H1 (cell line): ENCODE measurements around the gene SKAP2. TPM values are rescaled to one million over a fixed set of nuclear protein-coding genes. Genes with fewer than 3 reads are reported as not detected.

Experiments used
- CTCF ChIA-PET: fragments of 300-600 bp; sonication (Branson Sonifier 250); formaldehyde crosslinking; loops from one replicate; lab custom pipeline; 2021; ENCODE audit not compliant: partially characterized antibody; lab: Charles Lee
- POLR2A ChIA-PET: fragments of 300-600 bp; sonication (Branson Sonifier 250); formaldehyde crosslinking; loops from one replicate; lab custom pipeline; 2021; ENCODE audit warnings: inconsistent platforms; ENCODE audit not compliant: partially characterized antibody; lab: Charles Lee
- DNase-seq, 2 experiments: peaks; one replicate each; pipeline versions ENCODE4 v3.0.0 to v3.0.0-alpha.2; 2010 to 2022; ENCODE audit warnings: low spot score in 2 of 2, low read depth in 1 of 2, mixed read lengths in 1 of 2
- FAIRE-seq: peaks from 2 replicates; lab custom pipeline; 2011; peaks lifted over from hg19 to GRCh38; lab: Jason Lieb, UNC
- H2AFZ ChIP-seq: 2 replicates; pipeline ENCODE4 v1.8.1; 2012; ENCODE audit warnings: low read length, inconsistent platforms
- H2AK5ac ChIP-seq: 2 replicates; pipeline ENCODE4 v1.6.1; 2013; ENCODE audit warnings: low read depth, low read length
- H2BK120ac ChIP-seq: replicated peaks from 2 replicates; pipeline ENCODE3; 2013; ENCODE audit warnings: low read depth, low read length, inconsistent platforms
- H2BK12ac ChIP-seq: 2 replicates; pipeline ENCODE4 v1.6.1; 2013; ENCODE audit warnings: low read depth, low read length
- H2BK15ac ChIP-seq: 2 replicates; pipeline ENCODE4 v1.6.1; 2013; ENCODE audit warnings: low read length
- H2BK20ac ChIP-seq: 2 replicates; pipeline ENCODE4 v1.6.1; 2013; ENCODE audit warnings: low read length
- H2BK5ac ChIP-seq: 2 replicates; pipeline ENCODE4 v1.6.1; 2013; ENCODE audit warnings: low read depth, low read length
- H3K14ac ChIP-seq: 2 replicates; pipeline ENCODE4 v1.6.1; 2013; ENCODE audit warnings: inconsistent platforms; ENCODE audit not compliant: insufficient read length
- H3K18ac ChIP-seq: 2 replicates; pipeline ENCODE4 v1.6.1; 2013; ENCODE audit warnings: low read length; ENCODE audit errors: extremely low read depth
- H3K23ac ChIP-seq: 2 replicates; pipeline ENCODE4 v1.6.1; 2013; ENCODE audit warnings: inconsistent platforms; ENCODE audit not compliant: insufficient read length
- H3K23me2 ChIP-seq: 2 replicates; pipeline ENCODE4 v1.6.1; 2013; ENCODE audit warnings: low read depth, low read length
- H3K27ac ChIP-seq: 2 replicates; pipeline ENCODE4 v1.6.1; 2011; ENCODE audit warnings: low read depth, low read length, inconsistent platforms
- H3K27me3 ChIP-seq, 4 experiments: replicated peaks in 1 of 4; 1 replicate in 1 of 4; 2 replicates in 3 of 4; pipeline versions ENCODE4 v1.6.1 to v1.8.1; 2011 to 2013; ENCODE audit warnings: low read length in 3 of 4, mild to moderate bottlenecking in 3 of 4, inconsistent platforms in 2 of 4, mixed read lengths in 2 of 4, moderate library complexity in 1 of 4; ENCODE audit not compliant: control insufficient read depth in 3 of 4, insufficient read depth in 3 of 4; ENCODE audit errors: extremely low read depth in 1 of 4
- H3K36me3 ChIP-seq, 4 experiments: 2 replicates each; pipeline versions ENCODE4 v1.6.1 to v1.8.1; 2011 to 2013; ENCODE audit warnings: mild to moderate bottlenecking in 4 of 4, low read length in 3 of 4, moderate library complexity in 2 of 4, control low read depth in 1 of 4, inconsistent platforms in 1 of 4; ENCODE audit not compliant: insufficient read depth in 4 of 4, control insufficient read depth in 2 of 4
- H3K4ac ChIP-seq: replicated peaks from 2 replicates; pipeline ENCODE3; 2013; ENCODE audit warnings: low read length, low read depth, mixed read lengths, inconsistent platforms; ENCODE audit not compliant: insufficient read length
- H3K4me1 ChIP-seq, 4 experiments: replicated peaks in 1 of 4; 1 replicate in 1 of 4; 2 replicates in 3 of 4; pipeline versions ENCODE4 v1.6.1 to v1.8.1; 2011 to 2013; ENCODE audit warnings: low read length in 3 of 4, inconsistent platforms in 2 of 4, mixed read lengths in 1 of 4; ENCODE audit not compliant: insufficient read depth in 4 of 4, control insufficient read depth in 3 of 4
- H3K4me2 ChIP-seq, 2 experiments: 2 replicates each; pipeline versions ENCODE4 v1.6.1 to v1.8.1; 2011 to 2013; ENCODE audit warnings: low read depth in 2 of 2, low read length in 2 of 2, control low read depth in 1 of 2, inconsistent platforms in 1 of 2, mild to moderate bottlenecking in 1 of 2; ENCODE audit not compliant: insufficient read depth in 1 of 2
- H3K4me3 ChIP-seq, 4 experiments: fragments of 200-600, 300-600 bp in 1 of 4; sonication (generic), shearing (Covaris generic), sonication (Bioruptor Twin) in 1 of 4; 2 replicates each; pipeline versions ENCODE4 v1.5.1 to v1.8.1; 2011 to 2016; ENCODE audit warnings: low read length in 4 of 4, low read depth in 3 of 4, control low read depth in 2 of 4, inconsistent platforms in 2 of 4, mild to moderate bottlenecking in 2 of 4, mixed read lengths in 1 of 4, moderate library complexity in 1 of 4; ENCODE audit not compliant: insufficient read depth in 2 of 4; ENCODE audit errors: extremely low read depth in 1 of 4
- H3K56ac ChIP-seq: replicated peaks from 2 replicates; pipeline ENCODE3; 2013; ENCODE audit warnings: low read depth, mild to moderate bottlenecking, mixed read lengths, low read length, inconsistent platforms; ENCODE audit not compliant: insufficient read length
- H3K79me1 ChIP-seq: 2 replicates; pipeline ENCODE4 v1.6.1; 2013; ENCODE audit warnings: low read depth, low read length, control low read depth
- H3K79me2 ChIP-seq, 2 experiments: 2 replicates each; pipeline versions ENCODE4 v1.6.1 to v1.8.1; 2012 to 2013; ENCODE audit warnings: low read length in 2 of 2, mild to moderate bottlenecking in 2 of 2, inconsistent platforms in 1 of 2; ENCODE audit not compliant: insufficient read depth in 2 of 2, control insufficient read depth in 1 of 2
- H3K9ac ChIP-seq, 4 experiments: replicated peaks in 1 of 4; 1 replicate in 1 of 4; 2 replicates in 3 of 4; pipeline versions ENCODE4 v1.6.1 to v1.8.1; 2011 to 2013; ENCODE audit warnings: low read depth in 3 of 4, low read length in 3 of 4, control low read depth in 2 of 4, mild to moderate bottlenecking in 2 of 4, moderate library complexity in 2 of 4, inconsistent platforms in 1 of 4; ENCODE audit errors: extremely low read depth in 1 of 4
- H3K9me3 ChIP-seq, 2 experiments: 2 replicates each; pipeline versions ENCODE4 v1.6.1 to v1.8.1; 2012 to 2013; ENCODE audit warnings: mild to moderate bottlenecking in 2 of 2, moderate library complexity in 2 of 2, control low read depth in 1 of 2, inconsistent platforms in 1 of 2, low read depth in 1 of 2, low read length in 1 of 2, mixed read lengths in 1 of 2; ENCODE audit not compliant: insufficient read depth in 2 of 2
- H4K20me1 ChIP-seq, 2 experiments: replicated peaks in 1 of 2; 2 replicates each; pipeline versions ENCODE3 to v1.8.1; 2011 to 2013; ENCODE audit warnings: inconsistent platforms in 2 of 2, low read length in 2 of 2, mild to moderate bottlenecking in 1 of 2; ENCODE audit not compliant: insufficient read depth in 2 of 2, control insufficient read depth in 1 of 2
- H4K5ac ChIP-seq: 2 replicates; pipeline ENCODE4 v1.6.1; 2013; ENCODE audit warnings: low read length, low read depth, mixed read lengths, inconsistent platforms; ENCODE audit not compliant: insufficient read length
- H4K8ac ChIP-seq: 2 replicates; pipeline ENCODE4 v1.8.0; 2013; ENCODE audit warnings: mild to moderate bottlenecking, moderate library complexity, low read length, inconsistent platforms; ENCODE audit not compliant: insufficient read depth; ENCODE audit errors: extremely low read depth
- H4K91ac ChIP-seq: replicated peaks from 2 replicates; pipeline ENCODE3; 2013; ENCODE audit warnings: low read length, mixed read lengths, inconsistent platforms; ENCODE audit not compliant: insufficient read length
- CREB1 ChIP-seq: IDR thresholded peaks from 2 replicates; pipeline ENCODE4 v1.6.1; 2012; ENCODE audit warnings: inconsistent platforms
- MAX ChIP-seq: IDR thresholded peaks from 2 replicates; pipeline ENCODE4 v1.6.1; 2012; ENCODE audit warnings: inconsistent platforms
- POLR2AphosphoS5 ChIP-seq: IDR thresholded peaks from 2 replicates; pipeline ENCODE4 v1.6.1; 2011; ENCODE audit warnings: low read depth, low read length
- RXRA ChIP-seq: IDR thresholded peaks from 2 replicates; pipeline ENCODE4 v1.6.1; 2011; ENCODE audit warnings: low read depth, mild to moderate bottlenecking, low read length, moderate library complexity; ENCODE audit not compliant: insufficient read depth
- YY1 ChIP-seq: IDR thresholded peaks from 2 replicates; pipeline ENCODE4 v1.6.1; 2011; ENCODE audit warnings: low read depth, mild to moderate bottlenecking, low read length
- WGBS, 2 experiments: shearing (Covaris generic) in 1 of 2; methylation state at CpG; one replicate each; pipeline versions ENCODE4 v1.1.6 to v1.1.7; 2013 to 2015; ENCODE audit warnings: low lambda C conversion rate in 2 of 2, mixed read lengths in 2 of 2, inconsistent platforms in 1 of 2, low coverage in 1 of 2, missing lambda C conversion rate in 1 of 2; ENCODE audit not compliant: insufficient replicate concordance in 2 of 2, insufficient coverage in 1 of 2, insufficient read length in 1 of 2; ENCODE audit errors: extremely low coverage in 1 of 2, missing lambda C conversion rate in 1 of 2; 5-methylcytosine and 5-hydroxymethylcytosine counted together
- polyA plus RNA-seq, 7 experiments: library from polyadenylated mRNA; depleted of rRNA in 3 of 7; stranded (reverse) in 5 of 7; unstranded in 2 of 7; fragments of >200 nt in 5 of 7; fragments of 200-250 nt in 2 of 7; gene quantifications; 1 replicate in 5 of 7; 2 replicates in 1 of 7; 4 replicates in 1 of 7; pipeline versions ENCODE4 v1.2.1 to v1.2.3, GENCODE V29; 2011 to 2013; ENCODE audit warnings: missing spikeins in 2 of 7, mixed read lengths in 2 of 7
- total RNA-seq: library from RNA; stranded (reverse); fragmentation: NEBNext Ultra II Directional; extraction: Animal tissue kit (Norgen Biotek cat#: 25700); gene quantifications from 2 replicates; pipeline ENCODE4 v1.2.1, GENCODE V29; 2021

The SKAP2 gene
- total and polyA plus RNA-seq, 2 of the 8 experiments (the other 6 are each of a cell fraction or from before 2014, with no cell fraction given): 0.53 to 5.1 TPM

GRCh38 chr7:26857170-26857505 is 7.3 kb downstream of the SKAP2 start:
- Histone ChIP-seq H4K91ac (no peak overlapping the region), H2AK5ac (no peak overlapping the region), H3K18ac (no peak overlapping the region), H3K79me2 (no peaks in the 10 kb centered on the region), H3K4ac (no peak overlapping the region), H2BK20ac (no peak overlapping the region), H2BK5ac (no peak overlapping the region), H3K56ac (no peak overlapping the region), H2BK15ac (no peak overlapping the region), H3K36me3 (no peaks in the 10 kb centered on the region), H3K4me3 (peak overlapping the region; percentile 9 to 49 (median 30); a peak in 5 of 8 replicates), H3K14ac (no peak overlapping the region), H3K9me3 (no peaks in the 10 kb centered on the region), H2AFZ (0 out of 2 replicates have a peak overlapping the region, but pooled peaks have one; percentile 44), H3K27me3 (peaks cover 11 to 45% (median 24%) of the 10 kb centered on the region in 4 experiments), H4K20me1 (peaks cover 0 to 2% of the 10 kb centered on the region in 2 experiments), H3K23ac (no peak overlapping the region), H3K4me1 (peaks cover 2 to 15% (median 7%) of the 10 kb centered on the region in 4 experiments; a peak in 5 of 7 replicates), H3K4me2 (peak overlapping the region; percentile 67 to 95), H4K8ac (no peak overlapping the region), H3K79me1 (no peaks in the 10 kb centered on the region), H2BK12ac (no peak overlapping the region), H2BK120ac (no peak overlapping the region), H3K27ac (no peak overlapping the region), H4K5ac (no peak overlapping the region), H3K9ac (no peak overlapping the region), H3K23me2 (peaks cover 6% of the 10 kb centered on the region)
- 7% methylated on average over 4 of the region's 4 CpGs; no CpG with 5 or more reads in 1 of the 2 experiments for WGBS, 2 experiments
- DNase-seq (no peak), FAIRE-seq (no peak)
- CTCF ChIA-PET: interaction anchor here (0.7 to 6.3 kb wide), 6 partner anchors 54 to 305 kb away, joined by 4 to 36 read pairs (median 4); partner anchors contain the start of genes HOXA1 and HOXA5
- POLR2A ChIA-PET: interaction anchor here (0.6 to 1.5 kb wide), 2 partner anchors 120 to 168 kb away, joined by 3 read pairs; no protein-coding TSS in a partner anchor
- no peak for TF ChIP-seq POLR2AphosphoS5
- no peak for TF ChIP-seq MAX
- TF ChIP-seq RXRA: no peak
- TF ChIP-seq YY1: no peak
- TF ChIP-seq CREB1: no peak
